Measurements from ENCODE around the gene ACKR4. TPM values are rescaled to one million over a fixed set of nuclear protein-coding genes. Genes with fewer than 3 reads are reported as not detected.

ACKR4 gene
- total RNA-seq, 2 donors from 2014 or later: 7.3 to 13.5 TPM

DNA sequence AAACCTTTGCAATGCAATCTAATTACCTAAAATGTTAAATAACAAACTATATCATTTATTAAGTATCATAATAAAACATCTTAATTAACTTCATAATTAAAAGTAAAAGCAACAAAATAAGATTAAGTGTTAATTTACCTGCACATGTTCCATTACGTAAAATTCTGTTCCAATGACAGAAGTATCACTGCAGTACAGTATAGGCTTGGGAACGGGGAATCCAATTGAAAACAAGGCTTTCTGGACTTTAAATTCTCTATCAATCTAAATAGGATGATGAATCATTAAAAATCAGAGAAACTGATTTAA, 45.4 kb downstream of the ACKR4 start:
- no peaks in the 10 kb centered on the region for H3K4me1 ChIP-seq (ENCODE audit: control insufficient read depth in 1 of 2, low read depth in 2 of 2)
- H3K4me3 ChIP-seq: no peak overlapping the region
- DNase-seq (ENCODE audit: low spot score) (no peak), ATAC-seq (ENCODE audit: insufficient number of reproducible peaks, low FRiP score, low read depth) (no peak)
- H3K27ac ChIP-seq: no peak overlapping the region
- peaks cover 4% of the 10 kb centered on the region for H3K36me3 ChIP-seq
- TF ChIP-seq, protein P1, sequence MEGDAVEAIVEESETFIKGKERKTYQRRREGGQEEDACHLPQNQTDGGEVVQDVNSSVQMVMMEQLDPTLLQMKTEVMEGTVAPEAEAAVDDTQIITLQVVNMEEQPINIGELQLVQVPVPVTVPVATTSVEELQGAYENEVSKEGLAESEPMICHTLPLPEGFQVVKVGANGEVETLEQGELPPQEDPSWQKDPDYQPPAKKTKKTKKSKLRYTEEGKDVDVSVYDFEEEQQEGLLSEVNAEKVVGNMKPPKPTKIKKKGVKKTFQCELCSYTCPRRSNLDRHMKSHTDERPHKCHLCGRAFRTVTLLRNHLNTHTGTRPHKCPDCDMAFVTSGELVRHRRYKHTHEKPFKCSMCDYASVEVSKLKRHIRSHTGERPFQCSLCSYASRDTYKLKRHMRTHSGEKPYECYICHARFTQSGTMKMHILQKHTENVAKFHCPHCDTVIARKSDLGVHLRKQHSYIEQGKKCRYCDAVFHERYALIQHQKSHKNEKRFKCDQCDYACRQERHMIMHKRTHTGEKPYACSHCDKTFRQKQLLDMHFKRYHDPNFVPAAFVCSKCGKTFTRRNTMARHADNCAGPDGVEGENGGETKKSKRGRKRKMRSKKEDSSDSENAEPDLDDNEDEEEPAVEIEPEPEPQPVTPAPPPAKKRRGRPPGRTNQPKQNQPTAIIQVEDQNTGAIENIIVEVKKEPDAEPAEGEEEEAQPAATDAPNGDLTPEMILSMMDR (IDR thresholded peaks at IDR 0.05): no peak
- no peaks in the 10 kb centered on the region for H3K27me3 ChIP-seq (replicated peaks; ENCODE audit: insufficient read depth)
- no peaks in the 10 kb centered on the region for H3K9me3 ChIP-seq

GRCh38 chr3:132643366-132643765, 46.3 kb downstream of the ACKR4 start:
- Histone ChIP-seq H3K36me3 (peaks cover 4% of the 10 kb centered on the region), H3K4me3 (no peak overlapping the region), H3K9me3 (no peaks in the 10 kb centered on the region), H3K27me3 (replicated peaks; ENCODE audit: insufficient read depth) (no peaks in the 10 kb centered on the region), H3K4me1 (ENCODE audit: control insufficient read depth in 1 of 2, low read depth in 2 of 2) (no peaks in the 10 kb centered on the region), H3K27ac (no peak overlapping the region)
- ATAC-seq (ENCODE audit: insufficient number of reproducible peaks, low FRiP score, low read depth): no peak
- TF ChIP-seq, protein P1 (IDR thresholded peaks at IDR 0.05): no peak
- DNase-seq (ENCODE audit: low spot score): no peak

DNA sequence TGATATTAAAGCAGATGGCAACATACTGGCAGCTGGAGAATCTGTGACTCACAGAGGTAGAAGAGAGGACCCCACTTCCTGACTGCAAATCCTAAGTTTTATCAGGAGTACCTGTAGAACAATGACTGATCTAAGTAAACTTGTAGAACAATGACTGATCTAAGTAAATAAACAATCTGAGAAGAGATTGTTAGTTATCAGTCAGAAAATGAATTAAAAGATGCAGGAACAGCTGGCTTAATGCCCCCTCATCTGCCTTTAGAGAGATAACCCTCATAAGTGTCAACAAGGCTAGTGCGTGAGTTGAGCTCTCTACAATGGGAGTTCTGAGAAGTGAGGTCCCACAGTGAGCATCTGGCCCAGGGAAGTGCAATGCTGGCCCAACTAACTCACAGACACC, 48.0 kb downstream of the ACKR4 start:
- TF ChIP-seq, protein P1 (IDR thresholded peaks at IDR 0.05): no peak
- ATAC-seq (ENCODE audit: insufficient number of reproducible peaks, low FRiP score, low read depth) (no peak), DNase-seq (ENCODE audit: low spot score) (no peak)
- no peaks in the 10 kb centered on the region for H3K27me3 ChIP-seq (replicated peaks; ENCODE audit: insufficient read depth)
- H3K27ac ChIP-seq: no peak overlapping the region
- H3K36me3 ChIP-seq: peaks cover 4% of the 10 kb centered on the region
- H3K4me1 ChIP-seq (ENCODE audit: control insufficient read depth in 1 of 2, low read depth in 2 of 2): no peaks in the 10 kb centered on the region
- H3K9me3 ChIP-seq: no peaks in the 10 kb centered on the region
- no peak overlapping the region for H3K4me3 ChIP-seq

DNA sequence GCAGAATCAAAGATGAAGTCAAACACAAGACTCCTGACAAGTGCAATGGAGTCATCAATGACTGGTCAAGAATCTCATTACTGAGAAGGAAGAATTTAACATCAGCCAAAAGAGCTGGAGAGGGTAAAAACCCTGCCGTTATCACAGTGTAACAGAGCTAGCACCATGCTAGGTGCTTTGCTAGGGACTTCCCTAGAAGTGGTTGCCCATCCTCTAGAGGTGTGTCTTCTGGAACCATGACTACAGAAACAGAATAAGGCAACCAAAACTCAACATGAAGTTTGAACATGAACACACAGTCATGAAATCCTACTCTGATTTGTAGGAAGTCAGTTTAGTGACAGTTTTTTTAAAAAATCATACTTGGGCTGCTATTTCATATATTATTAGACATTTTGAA, 53.1 kb downstream of the ACKR4 start:
- Histone ChIP-seq H3K4me1 (ENCODE audit: control insufficient read depth in 1 of 2, low read depth in 2 of 2) (no peaks in the 10 kb centered on the region), H3K9me3 (no peaks in the 10 kb centered on the region), H3K27ac (no peak overlapping the region), H3K36me3 (no peaks in the 10 kb centered on the region), H3K4me3 (no peak overlapping the region), H3K27me3 (replicated peaks; ENCODE audit: insufficient read depth) (no peaks in the 10 kb centered on the region)
- TF ChIP-seq, protein P1 (IDR thresholded peaks at IDR 0.05): no peak
- DNase-seq (ENCODE audit: low spot score) (no peak), ATAC-seq (ENCODE audit: insufficient number of reproducible peaks, low FRiP score, low read depth) (no peak)

Other genes starting within 250 kb of the ACKR4 start
- gene DNAJC13, start 179.8 kb upstream of the ACKR4 start, total RNA-seq: 10 to 100 TPM; 47.4 to 49.5 TPM
- gene ACAD11, start 62.5 kb downstream of the ACKR4 start, total RNA-seq: 100 to 1,000 TPM in 1 of 2 donors, 10 to 100 TPM in 1; 52.8 to 100 TPM
- 10 to 100 TPM; 26.4 to 52.4 TPM for gene UBA5, start 63.1 kb downstream of the ACKR4 start, total RNA-seq
- 10 to 100 TPM; 36.3 to 99.7 TPM for gene NPHP3, start 125.1 kb downstream of the ACKR4 start, total RNA-seq